ENCODE results near the gene CHST13. TPM values are rescaled to one million over a fixed set of nuclear protein-coding genes. Genes with fewer than 3 reads are reported as not detected.

Gene CHST13, protein sequence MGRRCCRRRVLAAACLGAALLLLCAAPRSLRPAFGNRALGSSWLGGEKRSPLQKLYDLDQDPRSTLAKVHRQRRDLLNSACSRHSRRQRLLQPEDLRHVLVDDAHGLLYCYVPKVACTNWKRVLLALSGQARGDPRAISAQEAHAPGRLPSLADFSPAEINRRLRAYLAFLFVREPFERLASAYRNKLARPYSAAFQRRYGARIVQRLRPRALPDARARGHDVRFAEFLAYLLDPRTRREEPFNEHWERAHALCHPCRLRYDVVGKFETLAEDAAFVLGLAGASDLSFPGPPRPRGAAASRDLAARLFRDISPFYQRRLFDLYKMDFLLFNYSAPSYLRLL
- total RNA-seq: not detected

- Mint-ChIP-seq H3K9me3 (no peaks in the 10 kb centered on the region), H3K4me3 (peak within 1 kb of the TSS; percentile 45 to 67), H3K27ac (no peak within 1 kb of the TSS), H3K27me3 (ENCODE audit: low read depth) (peaks cover 16% of the 10 kb centered on the region), H3K4me1 (ENCODE audit: low read depth) (no peaks in the 10 kb centered on the region), H3K36me3 (ENCODE audit: insufficient read depth in 2 of 2) (no peaks in the 10 kb centered on the region)
- peak; percentile 11 to 19 for DNase-seq
- peak; percentile 54 to 68 for ATAC-seq (replicated peaks in 1 of 2)
Observed at GRCh38 chr3:126523745-126524428, at the start of gene CHST13. CHST13 (plus strand) TSS chr3:126524155; CDS start chr3:126524333, 178 bp downstream.

GRCh38 chr3:126474498-126475412 is 49.2 kb upstream of the CHST13 start:
- H3K4me3 Mint-ChIP-seq: peak overlapping the region; percentile 61 to 94
- no peaks in the 10 kb centered on the region for H3K9me3 Mint-ChIP-seq
- peak; percentile 46 to 50 for DNase-seq
- ATAC-seq (replicated peaks in 1 of 2): peak; percentile 1 to 2
- no peaks in the 10 kb centered on the region for H3K27me3 Mint-ChIP-seq (ENCODE audit: low read depth)
- peaks cover 0 to 16% of the 10 kb centered on the region in 2 donors for H3K36me3 Mint-ChIP-seq (ENCODE audit: insufficient read depth in 2 of 2)
- H3K4me1 Mint-ChIP-seq (ENCODE audit: low read depth): peaks cover 40% of the 10 kb centered on the region
- peak overlapping the region; percentile 43 for H3K27ac Mint-ChIP-seq

DNA sequence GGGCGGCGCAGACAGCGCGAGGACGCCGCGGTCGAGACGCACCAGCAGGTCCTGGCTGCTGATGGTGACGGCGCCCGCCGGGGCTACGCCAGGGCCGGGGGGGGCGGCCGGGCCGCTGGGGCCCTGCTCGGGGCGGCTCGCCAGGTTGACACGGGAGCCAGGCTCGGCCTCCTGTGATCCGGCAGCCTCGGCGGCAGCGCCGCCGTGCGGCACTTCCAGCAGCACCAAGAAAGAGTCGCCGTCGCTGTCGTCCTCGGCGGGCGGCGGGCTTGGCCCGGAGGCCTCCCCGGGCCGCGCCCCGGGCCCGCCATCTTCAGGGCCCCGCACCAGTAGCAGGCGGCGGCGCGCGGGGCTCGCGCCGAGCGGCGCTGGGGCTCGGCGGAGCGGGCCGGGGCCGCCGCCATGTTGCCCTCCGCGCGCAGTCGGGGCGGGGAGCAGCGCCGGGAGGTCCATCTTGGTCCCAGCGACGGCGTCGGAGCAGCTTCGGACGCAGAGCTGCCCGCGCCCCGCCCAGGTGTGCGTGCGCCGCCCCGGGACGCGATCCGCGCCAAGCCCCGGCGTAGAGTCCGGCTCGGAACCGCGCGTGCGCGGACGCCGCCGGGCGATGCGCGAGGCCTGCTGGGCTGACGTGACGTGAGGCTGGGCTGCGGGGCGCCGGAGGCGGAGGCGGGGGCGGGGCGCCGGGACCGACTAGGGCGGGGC is 48.4 kb upstream of the CHST13 start, which contains the start of gene ZXDC:
TSS of gene ZXDC (minus strand) at position 479 of the 702 bp plus-strand sequence. CDS start at position 453, 26 bp downstream.
- H3K9me3 Mint-ChIP-seq: no peaks in the 10 kb centered on the region
- H3K27me3 Mint-ChIP-seq (ENCODE audit: low read depth): no peaks in the 10 kb centered on the region
- peaks cover 38% of the 10 kb centered on the region for H3K4me1 Mint-ChIP-seq (ENCODE audit: low read depth)
- ATAC-seq (replicated peaks in 1 of 2): peak; percentile 82 to 87
- H3K36me3 Mint-ChIP-seq (ENCODE audit: insufficient read depth in 2 of 2): peaks cover 0 to 8% of the 10 kb centered on the region in 2 donors
- peak within 1 kb of the TSS; percentile 81 to 94 for H3K4me3 Mint-ChIP-seq
- DNase-seq: peak; percentile 93 to 95
- H3K27ac Mint-ChIP-seq: peak within 1 kb of the TSS; percentile 68

DNA sequence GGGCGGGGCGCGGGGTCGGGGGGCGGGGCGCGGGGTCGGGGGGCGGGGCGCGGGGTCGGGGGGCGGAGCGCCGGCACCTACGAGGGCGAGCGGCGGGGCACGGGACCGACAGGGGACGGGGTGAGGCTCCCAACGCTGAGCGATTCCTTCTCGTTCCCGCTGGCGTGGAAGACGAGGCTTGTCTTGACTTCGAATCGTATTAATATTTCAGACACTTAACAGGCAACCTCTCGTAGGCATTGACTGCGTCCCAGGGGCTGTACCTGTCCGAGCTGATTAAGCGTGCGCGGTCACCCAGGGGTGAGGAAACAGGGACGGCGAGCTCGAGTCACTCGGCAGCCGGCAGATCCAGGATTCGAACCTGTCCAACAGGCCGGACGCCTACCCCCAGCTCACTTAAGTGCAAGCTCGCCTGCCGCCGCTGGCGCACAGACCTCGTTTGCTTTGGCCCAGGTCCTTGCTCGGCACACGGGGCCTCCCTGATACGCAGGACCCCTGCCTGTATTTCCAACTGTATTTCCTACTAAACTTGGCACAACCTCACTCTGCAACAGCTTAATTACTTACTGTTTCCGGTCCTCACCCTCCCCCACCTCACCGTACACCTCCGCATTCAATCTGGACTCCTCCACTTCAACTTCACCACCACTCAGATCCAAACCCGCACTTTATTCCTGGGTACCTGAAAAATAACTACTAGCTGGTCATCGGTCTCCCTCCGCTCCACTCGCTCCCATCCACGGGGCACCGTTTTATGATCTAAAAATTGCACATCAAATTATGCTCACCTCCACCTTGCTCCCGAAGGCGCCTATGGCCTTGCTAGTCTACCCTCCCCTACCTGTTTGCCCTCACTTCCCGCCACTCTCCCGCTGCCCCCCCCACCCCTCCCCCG is 47.5 kb upstream of the CHST13 start:
- H3K27me3 Mint-ChIP-seq (ENCODE audit: low read depth): no peaks in the 10 kb centered on the region
- DNase-seq: no peak
- peaks cover 0 to 6% of the 10 kb centered on the region in 2 donors for H3K36me3 Mint-ChIP-seq (ENCODE audit: insufficient read depth in 2 of 2)
- peak overlapping the region; percentile 68 for H3K27ac Mint-ChIP-seq
- no peaks in the 10 kb centered on the region for H3K9me3 Mint-ChIP-seq
- ATAC-seq (replicated peaks in 1 of 2): peak; percentile 44 to 46
- H3K4me3 Mint-ChIP-seq: peak overlapping the region; percentile 81 to 86
- H3K4me1 Mint-ChIP-seq (ENCODE audit: low read depth): peaks cover 38% of the 10 kb centered on the region

- peaks cover 36% of the 10 kb centered on the region for H3K4me1 Mint-ChIP-seq (ENCODE audit: low read depth)
- no peaks in the 10 kb centered on the region for H3K27me3 Mint-ChIP-seq (ENCODE audit: low read depth)
- peaks cover 0 to 6% of the 10 kb centered on the region in 2 donors for H3K36me3 Mint-ChIP-seq (ENCODE audit: insufficient read depth in 2 of 2)
- peak overlapping the region; percentile 81 to 86 for H3K4me3 Mint-ChIP-seq
- no peak overlapping the region for H3K27ac Mint-ChIP-seq
- ATAC-seq (replicated peaks in 1 of 2) (no peak), DNase-seq (no peak)
- no peaks in the 10 kb centered on the region for H3K9me3 Mint-ChIP-seq
Observed at GRCh38 chr3:126477061-126477380, 46.9 kb upstream of the CHST13 start.

DNA sequence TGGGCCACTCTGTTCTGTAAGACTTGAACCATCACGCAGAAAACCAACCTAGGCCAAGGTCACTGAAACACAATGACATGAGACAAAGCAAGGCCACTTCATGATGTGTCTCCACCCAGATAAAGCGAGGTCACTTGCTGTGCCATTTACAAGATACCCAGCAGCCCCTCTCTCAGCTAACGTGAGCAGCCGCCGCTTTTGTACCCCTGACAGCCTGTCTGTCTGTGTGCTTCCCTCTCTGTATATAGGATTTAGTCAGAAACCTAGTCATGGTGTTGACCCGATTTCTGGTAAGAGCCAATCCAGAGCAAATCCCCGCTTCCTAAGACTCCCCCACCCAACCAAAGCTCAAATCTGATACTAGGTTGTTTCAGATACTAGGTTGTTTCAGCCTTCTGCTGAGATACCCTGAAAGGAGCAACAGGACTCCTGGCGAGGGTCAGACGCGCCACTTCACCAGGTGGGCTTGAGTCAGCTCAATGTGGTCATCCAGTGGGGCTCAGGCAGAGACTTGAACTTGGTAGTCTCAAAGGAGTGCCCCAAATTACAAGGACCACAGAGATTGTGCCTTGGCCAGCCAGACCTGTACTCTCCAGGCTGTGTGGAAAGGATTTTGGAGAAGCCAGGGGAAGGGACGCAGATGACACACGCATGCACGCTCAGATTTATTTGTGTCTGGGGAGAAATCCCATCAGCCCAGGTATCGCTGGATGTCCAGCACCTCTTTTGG is 45.2 kb upstream of the CHST13 start:
- Mint-ChIP-seq H3K9me3 (no peaks in the 10 kb centered on the region), H3K4me3 (no peak overlapping the region), H3K27ac (no peak overlapping the region), H3K36me3 (ENCODE audit: insufficient read depth in 2 of 2) (no peaks in the 10 kb centered on the region), H3K4me1 (ENCODE audit: low read depth) (peaks cover 19% of the 10 kb centered on the region), H3K27me3 (ENCODE audit: low read depth) (no peaks in the 10 kb centered on the region)
- DNase-seq (no peak), ATAC-seq (replicated peaks in 1 of 2) (no peak)

DNA sequence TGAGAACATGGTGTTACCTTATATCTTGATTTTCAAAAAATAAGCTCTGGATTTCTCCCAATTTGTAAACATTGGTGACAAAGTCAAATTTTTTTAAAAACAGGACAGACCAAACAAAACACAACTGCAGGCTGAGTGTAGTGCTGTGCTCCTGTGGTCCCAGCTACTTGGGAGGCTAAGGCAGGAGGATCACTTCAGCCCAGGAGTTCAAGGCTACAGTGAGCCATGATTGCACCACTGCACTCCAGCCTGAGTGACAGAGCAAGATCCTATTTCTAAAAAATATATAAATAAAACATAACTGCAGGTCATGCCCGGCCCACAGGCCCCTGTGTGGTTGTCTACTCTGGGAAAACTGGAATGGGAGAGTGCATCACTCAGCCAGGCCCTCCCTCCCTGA is 44.3 kb upstream of the CHST13 start:
- Mint-ChIP-seq H3K27me3 (ENCODE audit: low read depth) (no peaks in the 10 kb centered on the region), H3K36me3 (ENCODE audit: insufficient read depth in 2 of 2) (no peaks in the 10 kb centered on the region)

DNA sequence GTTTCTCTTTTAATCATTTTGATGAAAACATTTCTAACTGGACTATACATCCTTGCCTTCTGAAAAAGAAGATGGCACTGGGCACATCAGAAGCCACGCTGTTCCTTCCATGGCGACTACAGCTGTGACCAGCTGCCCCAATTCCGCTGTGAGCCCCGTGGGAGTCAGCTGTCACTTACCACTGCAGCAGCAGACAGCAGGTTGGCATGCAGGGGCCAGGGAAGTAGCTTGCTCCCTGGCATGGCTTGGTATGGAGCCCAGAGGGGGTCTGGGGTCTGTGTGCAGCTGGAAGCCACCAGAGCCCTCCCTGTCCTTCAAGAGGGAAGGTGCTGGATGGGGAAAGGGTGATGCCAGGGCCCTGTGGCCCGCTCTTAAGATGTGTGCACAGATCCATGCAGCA is 43.7 kb upstream of the CHST13 start:
- DNase-seq: no peak
- Mint-ChIP-seq H3K9me3 (no peaks in the 10 kb centered on the region), H3K36me3 (ENCODE audit: insufficient read depth in 2 of 2) (no peaks in the 10 kb centered on the region), H3K27me3 (ENCODE audit: low read depth) (no peaks in the 10 kb centered on the region), H3K4me1 (ENCODE audit: low read depth) (peaks cover 9% of the 10 kb centered on the region), H3K27ac (no peak overlapping the region), H3K4me3 (no peak overlapping the region)
- no peak for ATAC-seq (replicated peaks in 1 of 2)

More for the DNA sequence above, 44.3 kb upstream of the CHST13 start:
- ATAC-seq (replicated peaks in 1 of 2) (no peak), DNase-seq (no peak)
- no peak overlapping the region for H3K4me3 Mint-ChIP-seq
- no peaks in the 10 kb centered on the region for H3K9me3 Mint-ChIP-seq
- no peak overlapping the region for H3K27ac Mint-ChIP-seq
- H3K4me1 Mint-ChIP-seq (ENCODE audit: low read depth): peaks cover 10% of the 10 kb centered on the region

DNA sequence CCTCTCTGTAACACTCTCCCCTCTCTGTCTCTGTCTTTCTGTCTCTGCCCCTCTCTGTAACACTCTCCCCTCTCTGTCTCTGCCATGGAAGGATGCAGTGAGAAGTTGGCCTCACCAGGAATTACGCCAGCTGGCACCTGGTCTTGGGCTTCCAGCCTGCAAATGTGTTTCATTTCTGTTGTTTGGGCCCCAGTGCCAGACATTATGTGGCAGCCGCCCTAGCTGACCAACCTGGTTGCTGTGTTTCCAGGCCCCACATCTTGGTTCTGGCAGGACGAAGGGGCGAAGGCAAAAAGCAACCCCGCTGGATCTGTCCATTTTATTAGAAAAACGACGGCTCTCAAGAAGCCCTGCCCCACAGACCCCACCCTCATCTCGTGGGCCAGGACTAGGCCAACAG is 43.1 kb upstream of the CHST13 start:
- Mint-ChIP-seq H3K4me1 (ENCODE audit: low read depth) (peaks cover 9% of the 10 kb centered on the region), H3K27ac (no peak overlapping the region), H3K36me3 (ENCODE audit: insufficient read depth in 2 of 2) (no peaks in the 10 kb centered on the region), H3K9me3 (no peaks in the 10 kb centered on the region), H3K4me3 (no peak overlapping the region), H3K27me3 (ENCODE audit: low read depth) (no peaks in the 10 kb centered on the region)
- ATAC-seq (replicated peaks in 1 of 2) (no peak), DNase-seq (no peak)

GRCh38 chr3:126481808-126482502 is 42.0 kb upstream of the CHST13 start:
- H3K27me3 Mint-ChIP-seq (ENCODE audit: low read depth): no peaks in the 10 kb centered on the region
- H3K4me1 Mint-ChIP-seq (ENCODE audit: low read depth): peaks cover 12% of the 10 kb centered on the region
- H3K9me3 Mint-ChIP-seq: no peaks in the 10 kb centered on the region
- H3K4me3 Mint-ChIP-seq: no peak overlapping the region
- DNase-seq (no peak), ATAC-seq (replicated peaks in 1 of 2) (no peak)
- no peak overlapping the region for H3K27ac Mint-ChIP-seq
- H3K36me3 Mint-ChIP-seq (ENCODE audit: insufficient read depth in 2 of 2): no peaks in the 10 kb centered on the region
